Neural crest cell (in vitro differentiated cells): Measurements from ENCODE around the gene C1QTNF5. TPM values are rescaled to one million over a fixed set of nuclear protein-coding genes. Genes with fewer than 3 reads are reported as not detected.

Experiments
- DNase-seq: peaks from one replicate; pipeline ENCODE4 v3.0.0; 2021; ENCODE audit warnings: low read depth, mixed read lengths, low spot score
- H3K27ac Mint-ChIP-seq: one replicate; pipeline ENCODE4 v1.8.0; 2021; ENCODE audit warnings: mild to moderate bottlenecking, mixed read lengths; ENCODE audit not compliant: unreplicated experiment
- H3K27me3 Mint-ChIP-seq: 2 replicates; pipeline ENCODE4 v1.8.0; 2021; ENCODE audit warnings: low read depth, mild to moderate bottlenecking, mixed read lengths
- H3K36me3 Mint-ChIP-seq: 2 replicates; pipeline ENCODE4 v1.8.0; 2021; ENCODE audit warnings: low read depth, mild to moderate bottlenecking, mixed read lengths
- H3K4me1 Mint-ChIP-seq: 2 replicates; pipeline ENCODE4 v1.8.0; 2021; ENCODE audit warnings: mixed read lengths
- H3K4me3 Mint-ChIP-seq: one replicate; pipeline ENCODE4 v1.8.0; 2021; ENCODE audit warnings: mild to moderate bottlenecking, mixed read lengths
- H3K9me3 Mint-ChIP-seq: 2 replicates; pipeline ENCODE4 v1.8.0; 2021; ENCODE audit warnings: mixed read lengths
- CTCF ChIP-seq: fragments of 200-600 bp; sonication (generic); conservative IDR thresholded peaks from 2 replicates; pipeline ENCODE4 v1.5.0; 2021; ENCODE audit warnings: antibody characterized with exemption, mild to moderate bottlenecking
- total RNA-seq: library from RNA; stranded (reverse); gene quantifications from 2 replicates; pipeline ENCODE4 v1.2.1, GENCODE V29; 2021

C1QTNF5 gene
- total RNA-seq, 1 donor from 2014 or later = 2.1 TPM

DNA sequence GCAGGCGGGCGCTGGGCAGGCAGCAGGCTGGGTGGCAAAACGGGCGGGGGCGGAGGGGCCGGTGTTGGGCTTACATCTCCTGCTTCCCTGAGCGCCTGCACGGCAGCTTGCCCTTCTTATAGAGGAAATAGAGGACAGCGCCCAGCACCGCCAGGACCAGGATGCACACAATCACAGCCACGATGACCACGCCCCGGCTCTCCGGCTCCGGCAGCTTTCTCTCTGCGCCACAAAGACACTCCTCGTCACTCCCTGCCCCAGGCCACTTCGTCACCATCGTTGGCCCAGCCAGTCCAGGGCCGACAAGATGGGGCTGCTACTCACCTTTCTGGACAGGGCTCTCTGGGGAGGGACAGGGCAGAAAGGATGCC lies 30.0 kb downstream of the C1QTNF5 start:
- H3K4me1 Mint-ChIP-seq = no peaks in the 10 kb centered on the region
- no peaks in the 10 kb centered on the region for H3K9me3 Mint-ChIP-seq
- DNase-seq = no peak
- no peak for TF ChIP-seq CTCF
- H3K36me3 Mint-ChIP-seq = peaks cover 3% of the 10 kb centered on the region
- H3K4me3 Mint-ChIP-seq = no peak overlapping the region
- H3K27ac Mint-ChIP-seq = no peak overlapping the region
- peaks cover 14% of the 10 kb centered on the region for H3K27me3 Mint-ChIP-seq

- TF ChIP-seq CTCF = no peak
- Mint-ChIP-seq H3K9me3 (no peaks in the 10 kb centered on the region), H3K4me3 (peak overlapping the region; percentile 68), H3K4me1 (no peaks in the 10 kb centered on the region), H3K27ac (peak overlapping the region; percentile 97), H3K27me3 (peaks cover 10% of the 10 kb centered on the region), H3K36me3 (peaks cover 3% of the 10 kb centered on the region)
- no peak for DNase-seq
These were observed 30.6 kb downstream of the C1QTNF5 start for GRCh38 chr11:119309953-119310681.

- no peak for DNase-seq
- H3K27me3 Mint-ChIP-seq = peaks cover 4% of the 10 kb centered on the region
- H3K9me3 Mint-ChIP-seq = no peaks in the 10 kb centered on the region
- peak overlapping the region; percentile 68 for H3K4me3 Mint-ChIP-seq
- no peak for TF ChIP-seq CTCF
- H3K4me1 Mint-ChIP-seq = no peaks in the 10 kb centered on the region
- peak overlapping the region; percentile 97 for H3K27ac Mint-ChIP-seq
- peaks cover 3% of the 10 kb centered on the region for H3K36me3 Mint-ChIP-seq
These were observed 31.3 kb downstream of the C1QTNF5 start for GRCh38 chr11:119309411-119309810.

- peaks cover 3% of the 10 kb centered on the region for H3K36me3 Mint-ChIP-seq
- H3K4me1 Mint-ChIP-seq = no peaks in the 10 kb centered on the region
- H3K27me3 Mint-ChIP-seq = no peaks in the 10 kb centered on the region
- no peak overlapping the region for H3K27ac Mint-ChIP-seq
- no peak overlapping the region for H3K4me3 Mint-ChIP-seq
- no peak for TF ChIP-seq CTCF
- DNase-seq = no peak
- no peaks in the 10 kb centered on the region for H3K9me3 Mint-ChIP-seq
These were observed 32.7 kb downstream of the C1QTNF5 start for GRCh38 chr11:119307974-119308373.

- peaks cover 3% of the 10 kb centered on the region for H3K36me3 Mint-ChIP-seq
- H3K9me3 Mint-ChIP-seq = no peaks in the 10 kb centered on the region
- H3K27ac Mint-ChIP-seq = no peak overlapping the region
- no peaks in the 10 kb centered on the region for H3K27me3 Mint-ChIP-seq
- DNase-seq = no peak
- TF ChIP-seq CTCF = no peak
- H3K4me1 Mint-ChIP-seq = no peaks in the 10 kb centered on the region
- peak overlapping the region; percentile 15 for H3K4me3 Mint-ChIP-seq
These were observed 33.5 kb downstream of the C1QTNF5 start for GRCh38 chr11:119307219-119307618.
